ENCODE measurements around the gene STKLD1. TPM values are rescaled to one million over a fixed set of nuclear protein-coding genes. Genes with fewer than 3 reads are reported as not detected.
A peak's percentile ranks its signal among the peaks of the same experiment; 100 is the strongest.

Gene STKLD1
- total and polyA plus RNA-seq, 9 of the 15 experiments (the other 6 are each of a cell fraction or from before 2014, with no cell fraction given) = 0.10 to 0.65 (median 0.33) TPM; not detected in 2

- TF ChIP-seq ZNF212 (CRISPR knock-in tag; IDR thresholded peaks at IDR 0.05) = no peak
- peak; percentile 74 for TF ChIP-seq CEBPB (tag; IDR thresholded peaks at IDR 0.05)
- TF ChIP-seq STAT5B (CRISPR knock-in tag; IDR thresholded peaks at IDR 0.05) = no peak
- TF ChIP-seq NBN (IDR thresholded peaks at IDR 0.05; ENCODE audit: low read depth) = no peak
- 0 out of 4 replicates have a peak, but pooled peaks of 1 of the 2 experiments have one; percentile 17 for TF ChIP-seq MNT (conservative IDR thresholded peaks at IDR 0.05)
- TF ChIP-seq YBX1 (IDR thresholded peaks at IDR 0.05) = no peak
- no peak for TF ChIP-seq ZBTB33 (CRISPR knock-in tag; IDR thresholded peaks at IDR 0.05)
- TF ChIP-seq MEIS2 (IDR thresholded peaks at IDR 0.05; ENCODE audit: partially characterized antibody) = peak; percentile 7
Observed at GRCh38 chr9:133377721-133378216, 1.6 kb downstream of the STKLD1 start (continued).

All from K562 (cell line).